GM06990 (cell line): ENCODE data around the gene PUM1.

Source experiments
- DNase-seq: peaks from one replicate; pipeline ENCODE4 v3.0.0-alpha.2; 2011; ENCODE audit not compliant: insufficient read length; ENCODE audit errors: extremely low read depth
- H3K27me3 ChIP-seq: replicated peaks from 2 replicates; pipeline ENCODE4 v1.6.0; 2011; ENCODE audit warnings: low read length; ENCODE audit not compliant: control insufficient read depth, insufficient read depth
- H3K36me3 ChIP-seq: 2 replicates; pipeline ENCODE4 v1.5.1; 2011; ENCODE audit warnings: low read length; ENCODE audit not compliant: control insufficient read depth, insufficient read depth
- H3K4me3 ChIP-seq: replicated peaks from 2 replicates; pipeline ENCODE4 v1.5.1; 2011; ENCODE audit warnings: low read depth, mild to moderate bottlenecking, control low read depth, low read length
- TF ChIP-seq, protein P1 (sequence below): IDR thresholded peaks from 2 replicates; pipeline ENCODE4 v1.5.1; 2011; ENCODE audit warnings: low read length, control low read depth, mild to moderate bottlenecking, inconsistent platforms; ENCODE audit not compliant: insufficient read depth, poor library complexity, severe bottlenecking

Gene PUM1

DNA sequence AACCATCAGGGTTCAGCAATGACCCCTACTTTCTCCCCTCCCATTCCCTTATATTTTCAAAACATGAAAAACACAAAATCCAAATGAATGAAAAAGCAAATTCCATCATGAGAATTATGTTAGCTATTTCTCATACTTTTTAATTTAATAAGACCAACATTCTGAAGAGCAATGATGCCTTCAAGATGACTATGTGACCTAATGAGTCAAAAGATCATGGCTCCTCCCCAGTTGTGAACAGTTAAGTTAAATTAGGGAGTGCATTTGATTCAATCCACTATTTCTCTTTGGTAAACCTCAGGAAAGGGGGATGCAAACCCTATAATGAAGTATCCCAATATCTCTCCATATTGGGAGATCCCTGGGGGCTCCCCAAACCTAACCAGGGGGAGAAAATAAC is 36.5 kb downstream of the PUM1 start:
- peaks cover 2% of the 10 kb centered on the region; the same call in 1 of the 2 replicates for H3K36me3 ChIP-seq
- H3K4me3 ChIP-seq = no peak overlapping the region
- no peaks in the 10 kb centered on the region for H3K27me3 ChIP-seq
- TF ChIP-seq, protein P1, sequence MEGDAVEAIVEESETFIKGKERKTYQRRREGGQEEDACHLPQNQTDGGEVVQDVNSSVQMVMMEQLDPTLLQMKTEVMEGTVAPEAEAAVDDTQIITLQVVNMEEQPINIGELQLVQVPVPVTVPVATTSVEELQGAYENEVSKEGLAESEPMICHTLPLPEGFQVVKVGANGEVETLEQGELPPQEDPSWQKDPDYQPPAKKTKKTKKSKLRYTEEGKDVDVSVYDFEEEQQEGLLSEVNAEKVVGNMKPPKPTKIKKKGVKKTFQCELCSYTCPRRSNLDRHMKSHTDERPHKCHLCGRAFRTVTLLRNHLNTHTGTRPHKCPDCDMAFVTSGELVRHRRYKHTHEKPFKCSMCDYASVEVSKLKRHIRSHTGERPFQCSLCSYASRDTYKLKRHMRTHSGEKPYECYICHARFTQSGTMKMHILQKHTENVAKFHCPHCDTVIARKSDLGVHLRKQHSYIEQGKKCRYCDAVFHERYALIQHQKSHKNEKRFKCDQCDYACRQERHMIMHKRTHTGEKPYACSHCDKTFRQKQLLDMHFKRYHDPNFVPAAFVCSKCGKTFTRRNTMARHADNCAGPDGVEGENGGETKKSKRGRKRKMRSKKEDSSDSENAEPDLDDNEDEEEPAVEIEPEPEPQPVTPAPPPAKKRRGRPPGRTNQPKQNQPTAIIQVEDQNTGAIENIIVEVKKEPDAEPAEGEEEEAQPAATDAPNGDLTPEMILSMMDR = no peak
- DNase-seq = no peak

DNA sequence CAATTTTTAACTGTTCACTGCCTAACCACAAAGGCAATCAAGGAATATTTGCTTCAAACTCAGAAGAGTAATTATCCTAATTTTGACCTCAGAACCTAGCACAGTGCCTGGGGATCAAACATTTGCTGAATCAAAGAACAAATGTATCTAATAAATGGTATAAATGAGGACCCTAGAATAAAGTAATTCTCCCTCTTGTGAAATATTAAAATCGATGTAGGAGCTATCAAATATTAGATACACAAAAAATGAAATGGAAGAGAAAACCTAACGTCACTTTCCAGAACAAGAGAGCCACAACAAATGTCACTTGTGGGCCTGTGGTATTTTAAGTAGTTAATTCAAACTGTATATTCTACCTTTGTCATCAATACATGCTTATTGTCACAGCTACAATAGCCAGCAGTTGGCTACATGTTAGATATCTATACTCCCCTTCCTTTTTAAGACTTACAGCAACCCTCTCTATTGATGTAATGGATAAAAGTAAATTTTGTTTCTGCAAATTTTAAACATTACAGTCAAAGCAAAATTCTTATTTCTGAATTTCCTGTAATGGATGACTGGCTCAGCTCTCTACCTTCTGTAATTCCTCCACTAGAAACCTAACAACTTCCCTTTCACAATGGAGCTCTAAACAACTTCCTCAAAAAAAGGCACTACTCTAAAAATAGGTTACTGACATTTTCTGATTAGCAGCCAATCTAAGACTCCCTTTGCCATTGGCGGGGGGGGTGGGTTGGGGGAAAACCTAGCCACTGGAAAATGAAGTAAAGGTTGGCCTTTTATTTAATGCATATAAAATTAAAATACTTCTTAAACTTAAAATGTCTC is 37.6 kb downstream of the PUM1 start:
- no peaks in the 10 kb centered on the region for H3K27me3 ChIP-seq
- no peaks in the 10 kb centered on the region; the same call in 1 of the 2 replicates for H3K36me3 ChIP-seq
- no peak overlapping the region for H3K4me3 ChIP-seq
- TF ChIP-seq, protein P1 = no peak
- peak; percentile 33 for DNase-seq

DNA sequence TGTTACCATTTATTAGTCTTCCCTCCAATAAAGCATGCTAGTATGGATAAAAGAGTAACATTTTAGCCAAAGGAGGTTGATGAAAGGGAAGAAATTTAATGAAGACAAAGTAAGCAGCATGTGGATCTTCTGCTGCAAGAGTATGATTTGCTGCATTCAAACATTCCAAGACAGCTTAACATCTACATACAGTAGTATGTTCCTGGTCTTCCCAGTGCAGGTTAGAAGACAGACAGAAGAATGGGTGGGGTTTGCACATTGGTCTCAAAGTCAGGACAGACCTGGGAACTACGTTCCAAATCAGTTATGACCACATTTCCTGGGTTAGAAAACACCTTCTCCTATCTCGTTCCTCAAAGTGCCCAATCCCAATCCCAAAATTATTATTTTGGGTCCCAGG is 43.3 kb downstream of the PUM1 start:
- no peak for DNase-seq
- peaks cover 4% of the 10 kb centered on the region for H3K36me3 ChIP-seq
- H3K4me3 ChIP-seq = no peak overlapping the region
- TF ChIP-seq, protein P1 = no peak
- H3K27me3 ChIP-seq = no peaks in the 10 kb centered on the region

DNA sequence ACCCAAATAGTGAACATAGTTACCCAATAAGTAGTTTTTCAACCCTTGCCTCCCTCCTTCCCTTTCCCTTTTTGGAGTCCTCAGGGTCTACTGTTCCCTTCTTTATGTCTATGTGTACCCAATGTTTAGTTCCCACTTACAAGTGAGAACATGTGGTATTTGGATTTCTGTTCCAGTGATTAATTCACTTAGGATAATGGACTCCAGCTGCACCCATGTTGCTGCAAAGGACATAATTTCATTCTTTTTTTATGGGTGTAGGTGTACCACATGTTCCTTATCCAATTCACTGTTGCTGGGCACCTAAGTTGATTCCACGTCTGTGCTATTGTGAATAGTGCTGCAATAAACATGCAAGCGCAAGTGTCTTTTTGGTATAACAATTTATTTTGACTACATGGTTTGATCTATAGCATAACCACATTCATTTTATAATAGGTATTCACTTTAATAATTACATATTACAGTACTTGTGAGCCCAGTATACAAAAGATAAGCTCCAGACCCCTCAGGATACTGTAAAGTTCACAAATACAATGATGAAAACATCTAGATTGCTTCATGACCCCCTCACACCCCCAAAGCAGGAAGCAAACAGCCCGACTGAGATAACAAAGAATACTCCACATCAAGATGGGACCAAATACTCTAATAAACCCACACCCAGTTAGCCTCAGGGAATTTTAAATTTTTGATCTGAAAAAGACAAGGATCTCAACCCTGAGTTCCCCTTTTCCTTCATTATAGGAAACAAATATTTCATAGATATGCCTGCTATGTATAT is 45.3 kb downstream of the PUM1 start:
- Histone ChIP-seq H3K36me3 (peaks cover 4% of the 10 kb centered on the region), H3K4me3 (no peak overlapping the region), H3K27me3 (no peaks in the 10 kb centered on the region)
- no peak for DNase-seq
- TF ChIP-seq, protein P1 = no peak

DNA sequence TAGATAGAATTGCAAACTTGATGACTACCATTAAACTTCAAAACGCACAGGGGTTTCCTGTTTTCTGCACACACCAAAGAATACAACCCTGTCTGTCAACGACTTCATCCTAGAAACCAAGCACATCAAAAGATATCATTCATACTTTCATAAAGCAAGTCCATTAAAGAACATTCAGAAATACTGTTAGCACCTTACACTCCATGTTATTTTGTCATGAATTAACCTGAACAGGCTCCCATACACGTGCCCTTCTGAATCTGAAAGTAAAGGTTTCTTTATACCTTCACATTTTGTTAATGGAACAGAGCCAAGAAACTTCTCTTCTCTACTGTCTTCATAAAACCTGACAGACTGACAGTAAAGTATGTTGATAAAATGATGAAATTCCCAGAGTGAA is 46.1 kb downstream of the PUM1 start:
- DNase-seq = no peak
- Histone ChIP-seq H3K27me3 (no peaks in the 10 kb centered on the region), H3K4me3 (no peak overlapping the region), H3K36me3 (peaks cover 4% of the 10 kb centered on the region)
- TF ChIP-seq, protein P1 = no peak
